Suprapubic skin (tissue), 4 donors: ENCODE data around the gene RALGPS1.

ENCODE experiments used
- POLR2A ChIP-seq, 2 donors: fragments of 450-650 bp; IDR thresholded peaks; one replicate each; pipeline ENCODE4 v1.6.1; 2017; ENCODE audit warnings: antibody characterized with exemption in 2 of 2, mild to moderate bottlenecking in 2 of 2, moderate library complexity in 2 of 2
- POLR2AphosphoS5 ChIP-seq, 3 donors: sonication (generic); formaldehyde crosslinking; IDR thresholded peaks; one replicate each; pipeline ENCODE4 v1.6.1; 2017; ENCODE audit warnings: antibody characterized with exemption in 3 of 3
- TF ChIP-seq, protein P1 (sequence below), 2 donors: fragments of 200-600 bp in 1 of 2; fragments of 450-650 bp in 1 of 2; sonication (generic) in 1 of 2; IDR thresholded peaks; one replicate each; pipeline ENCODE4 v1.5.1; 2016 to 2019; ENCODE audit warnings: antibody characterized with exemption in 2 of 2, mild to moderate bottlenecking in 1 of 2, moderate library complexity in 1 of 2

DNA sequence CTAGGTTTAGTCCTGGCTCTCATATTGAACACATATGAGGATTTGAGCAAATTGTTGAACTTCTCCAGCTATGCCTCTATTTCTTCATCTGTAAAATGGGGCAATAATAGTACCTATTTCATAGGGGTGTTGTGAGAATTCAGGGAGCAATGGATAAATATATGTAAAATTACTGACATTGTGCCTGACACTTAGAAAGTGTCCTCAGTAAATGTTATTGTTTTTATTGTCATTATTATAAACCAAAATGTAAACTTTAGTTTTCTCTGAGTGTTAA is 106.2 kb downstream of the RALGPS1 start:
- TF ChIP-seq, protein P1, sequence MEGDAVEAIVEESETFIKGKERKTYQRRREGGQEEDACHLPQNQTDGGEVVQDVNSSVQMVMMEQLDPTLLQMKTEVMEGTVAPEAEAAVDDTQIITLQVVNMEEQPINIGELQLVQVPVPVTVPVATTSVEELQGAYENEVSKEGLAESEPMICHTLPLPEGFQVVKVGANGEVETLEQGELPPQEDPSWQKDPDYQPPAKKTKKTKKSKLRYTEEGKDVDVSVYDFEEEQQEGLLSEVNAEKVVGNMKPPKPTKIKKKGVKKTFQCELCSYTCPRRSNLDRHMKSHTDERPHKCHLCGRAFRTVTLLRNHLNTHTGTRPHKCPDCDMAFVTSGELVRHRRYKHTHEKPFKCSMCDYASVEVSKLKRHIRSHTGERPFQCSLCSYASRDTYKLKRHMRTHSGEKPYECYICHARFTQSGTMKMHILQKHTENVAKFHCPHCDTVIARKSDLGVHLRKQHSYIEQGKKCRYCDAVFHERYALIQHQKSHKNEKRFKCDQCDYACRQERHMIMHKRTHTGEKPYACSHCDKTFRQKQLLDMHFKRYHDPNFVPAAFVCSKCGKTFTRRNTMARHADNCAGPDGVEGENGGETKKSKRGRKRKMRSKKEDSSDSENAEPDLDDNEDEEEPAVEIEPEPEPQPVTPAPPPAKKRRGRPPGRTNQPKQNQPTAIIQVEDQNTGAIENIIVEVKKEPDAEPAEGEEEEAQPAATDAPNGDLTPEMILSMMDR (IDR thresholded peaks at IDR 0.05), result no peak
- no peak for TF ChIP-seq POLR2A (IDR thresholded peaks at IDR 0.05)
- no peak for TF ChIP-seq POLR2AphosphoS5 (IDR thresholded peaks at IDR 0.05)
